Raji (cell line): ENCODE measurements around the gene AADACL2.

Source experiments
- POLR2A ChIP-seq: IDR thresholded peaks from 2 replicates; pipeline ENCODE4 v1.6.1; 2011; ENCODE audit warnings: low read depth, low read length, control low read depth; ENCODE audit not compliant: insufficient read depth

The AADACL2 gene, protein sequence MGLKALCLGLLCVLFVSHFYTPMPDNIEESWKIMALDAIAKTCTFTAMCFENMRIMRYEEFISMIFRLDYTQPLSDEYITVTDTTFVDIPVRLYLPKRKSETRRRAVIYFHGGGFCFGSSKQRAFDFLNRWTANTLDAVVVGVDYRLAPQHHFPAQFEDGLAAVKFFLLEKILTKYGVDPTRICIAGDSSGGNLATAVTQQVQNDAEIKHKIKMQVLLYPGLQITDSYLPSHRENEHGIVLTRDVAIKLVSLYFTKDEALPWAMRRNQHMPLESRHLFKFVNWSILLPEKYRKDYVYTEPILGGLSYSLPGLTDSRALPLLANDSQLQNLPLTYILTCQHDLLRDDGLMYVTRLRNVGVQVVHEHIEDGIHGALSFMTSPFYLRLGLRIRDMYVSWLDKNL

DNA sequence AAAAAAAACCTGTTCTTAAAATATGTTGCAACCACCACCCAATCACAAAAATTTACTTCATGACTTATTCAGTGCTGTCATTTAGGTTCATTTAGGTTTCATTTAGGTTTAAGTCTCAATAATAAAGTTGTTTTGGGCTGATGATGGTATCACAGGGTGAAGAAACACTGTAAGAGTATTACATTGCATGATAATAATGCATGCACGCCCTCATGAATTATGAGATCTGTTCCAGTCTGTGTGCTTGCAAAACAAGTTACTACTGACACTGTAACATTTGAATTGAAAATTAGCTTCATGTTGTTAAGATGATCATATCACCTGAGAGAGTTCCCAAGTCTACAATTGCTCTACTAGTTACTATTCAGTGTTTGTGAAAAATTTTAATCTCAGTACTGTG is at the start of gene AADACL2:
TSS of gene AADACL2 (plus strand) at position 315 of the 400 bp plus-strand sequence. CDS start 109 bp downstream, outside the sequence.
- TF ChIP-seq POLR2A, result no peak

DNA sequence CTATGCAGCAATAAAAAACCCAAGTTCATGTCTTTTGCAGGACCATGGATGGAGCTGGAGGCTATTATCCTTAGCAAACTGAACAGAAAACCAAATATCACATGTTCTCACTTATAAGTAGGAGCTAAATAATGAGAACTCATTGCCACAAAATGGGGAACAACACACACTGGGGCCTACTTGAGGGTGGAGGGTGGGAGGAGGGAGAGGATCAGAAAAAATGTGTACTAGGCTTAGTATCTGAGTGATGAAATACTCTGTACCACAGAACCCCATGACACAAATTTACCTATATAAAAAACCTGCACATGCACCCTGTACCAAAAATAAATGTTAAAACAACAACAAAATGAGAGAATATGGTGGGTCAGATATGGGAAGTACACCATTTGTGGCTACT is 49.6 kb upstream of the AADACL2 start:
- TF ChIP-seq POLR2A, result no peak

DNA sequence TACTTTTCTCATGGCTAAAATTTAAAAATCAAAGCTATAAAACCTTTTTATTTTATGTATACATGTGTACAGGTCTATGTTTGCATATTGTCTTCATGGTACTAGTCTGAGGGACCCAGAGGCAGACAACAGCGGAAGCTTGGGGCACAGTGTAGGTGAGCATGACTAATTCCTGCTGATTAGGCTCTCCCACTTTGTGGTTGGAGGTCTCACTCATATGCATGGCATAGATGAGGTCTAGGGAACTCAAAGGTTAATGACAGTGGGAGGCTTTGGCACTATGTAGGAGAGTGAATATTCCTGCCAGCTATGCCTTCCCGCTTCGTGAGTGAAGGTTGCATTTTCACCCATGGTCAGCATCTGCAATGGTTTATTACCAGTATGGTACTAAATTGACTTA is 47.5 kb upstream of the AADACL2 start:
- TF ChIP-seq POLR2A, result no peak

DNA sequence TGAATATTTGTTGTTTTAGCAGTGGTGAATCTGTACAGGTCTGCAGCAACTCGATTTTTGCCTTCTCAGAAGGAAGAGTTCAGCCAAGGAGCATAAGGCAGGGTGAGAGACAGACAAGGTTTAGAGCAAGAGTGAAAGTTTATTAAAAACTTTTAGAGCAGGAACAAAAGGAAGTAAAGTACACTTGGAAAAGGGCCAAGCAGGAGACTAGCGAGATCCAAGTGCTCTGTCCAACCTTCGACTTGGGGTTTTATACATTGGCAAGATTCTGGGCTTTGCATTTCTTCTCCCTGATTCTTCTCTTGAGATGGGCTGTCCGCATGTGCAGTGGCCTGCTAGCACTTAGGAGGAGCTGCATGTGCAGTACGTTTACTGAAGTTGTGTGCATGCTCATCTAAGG is 46.7 kb upstream of the AADACL2 start:
- no peak for TF ChIP-seq POLR2A

DNA sequence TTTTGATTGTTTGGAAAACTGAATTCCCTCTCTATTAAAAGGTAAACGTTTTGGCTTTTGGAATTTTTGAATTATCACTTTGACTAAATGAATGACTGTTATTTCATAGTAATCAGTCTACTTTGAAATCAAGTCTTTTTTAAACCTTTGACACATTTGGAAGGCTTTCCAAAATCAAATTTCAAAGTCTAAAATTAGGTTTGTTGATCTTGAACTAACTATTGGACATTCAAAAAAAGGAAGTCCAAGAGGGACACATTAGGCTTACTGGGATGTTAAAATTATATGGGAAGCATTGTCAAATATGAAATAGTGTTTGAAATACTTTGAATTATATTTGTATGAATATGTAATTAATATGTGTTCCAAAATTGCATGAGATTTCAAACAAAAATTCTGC is 45.2 kb upstream of the AADACL2 start:
- TF ChIP-seq POLR2A, result no peak

DNA sequence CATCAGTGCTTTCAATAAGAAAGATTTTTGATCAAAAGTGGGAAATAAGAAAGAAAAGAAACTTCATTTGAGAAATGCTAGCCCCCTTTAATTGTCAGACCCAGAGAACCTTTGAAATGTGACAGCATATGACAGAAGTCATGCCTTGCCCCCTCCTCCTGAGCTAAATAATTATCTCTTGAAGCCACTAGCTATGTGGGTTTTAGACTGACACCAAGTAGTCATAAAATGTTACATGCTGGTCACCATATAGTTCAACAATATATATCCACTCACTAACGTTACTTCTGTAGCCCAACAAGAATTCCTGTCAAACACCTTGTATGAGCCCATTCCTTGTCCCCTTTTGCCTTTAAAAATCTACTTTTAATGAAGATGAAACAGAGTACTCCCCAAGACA is 43.1 kb upstream of the AADACL2 start:
- TF ChIP-seq POLR2A, result no peak

DNA sequence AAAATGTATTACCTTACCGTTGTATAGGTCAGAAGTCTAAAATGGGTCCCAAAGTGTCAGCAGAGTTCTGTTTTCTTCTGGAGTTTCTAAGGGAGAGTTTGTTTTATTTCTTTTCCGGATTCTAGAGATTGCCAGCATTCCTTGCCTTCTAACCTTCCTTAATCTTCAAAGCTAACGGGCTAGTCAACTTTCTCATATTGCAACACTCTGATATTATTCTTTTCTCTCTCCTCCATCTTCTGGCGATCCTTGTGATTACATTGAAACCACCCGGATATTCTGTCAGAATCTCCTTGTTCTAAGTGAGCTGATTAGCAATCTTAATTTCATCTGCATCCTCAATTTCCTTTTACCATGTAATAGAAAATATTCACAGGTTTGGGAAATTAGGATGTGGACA is 36.2 kb upstream of the AADACL2 start:
- no peak for TF ChIP-seq POLR2A

DNA sequence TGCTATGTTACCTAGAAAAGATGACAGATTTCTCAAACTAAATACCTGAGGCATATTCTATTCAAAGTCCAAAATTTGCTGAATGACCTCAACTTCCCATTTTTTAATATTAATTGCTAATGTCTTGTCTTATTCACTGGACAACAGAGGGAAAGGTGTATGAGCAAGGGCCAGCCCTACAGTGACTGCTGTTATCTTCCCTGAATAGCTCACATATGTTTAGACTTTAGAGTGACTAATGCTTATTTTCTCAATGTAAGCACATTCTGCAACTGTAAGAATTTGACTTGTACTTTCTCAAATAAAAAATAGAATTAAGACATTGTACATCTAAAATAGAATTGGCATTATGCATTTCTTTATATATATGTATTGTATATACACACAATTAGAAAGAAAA is 26.5 kb upstream of the AADACL2 start:
- TF ChIP-seq POLR2A, result no peak

DNA sequence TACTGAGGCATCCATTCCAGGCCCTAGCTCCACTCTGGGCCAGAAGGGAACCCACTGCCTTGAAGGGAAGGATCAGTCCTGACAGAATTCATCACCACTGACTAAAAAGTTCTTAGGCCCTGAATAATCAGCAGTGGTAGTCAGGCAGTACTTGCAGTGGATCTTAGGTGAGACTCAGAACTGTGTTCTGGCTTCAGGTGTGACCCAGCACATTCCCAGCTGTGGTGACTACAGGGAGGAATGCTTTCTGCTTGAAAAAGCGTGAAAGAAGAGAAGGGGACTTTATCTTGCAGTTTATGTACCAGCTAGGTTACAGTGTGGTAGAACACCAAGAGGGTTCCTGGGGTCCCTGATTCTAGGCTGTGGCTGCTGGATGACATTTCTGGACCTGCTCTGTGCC is 24.9 kb upstream of the AADACL2 start:
- no peak for TF ChIP-seq POLR2A

DNA sequence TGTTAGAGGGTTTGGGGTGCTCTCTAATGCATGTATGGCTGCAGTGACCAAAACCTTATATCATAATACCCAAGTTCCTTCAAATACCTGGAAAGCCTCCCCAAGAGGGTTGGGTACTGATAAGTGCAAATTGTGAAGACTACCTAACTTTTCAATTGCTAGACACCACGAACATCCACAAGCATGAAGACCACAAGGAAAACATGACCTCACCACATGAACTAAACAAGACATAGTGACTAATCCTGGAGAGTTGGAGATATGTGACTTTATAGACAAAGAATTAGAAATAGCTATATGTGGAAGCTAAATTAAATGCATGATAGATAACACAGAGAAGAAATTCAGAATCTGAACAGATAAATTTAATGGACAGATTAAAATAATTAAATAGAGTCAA is 23.9 kb upstream of the AADACL2 start:
- TF ChIP-seq POLR2A, result no peak

DNA sequence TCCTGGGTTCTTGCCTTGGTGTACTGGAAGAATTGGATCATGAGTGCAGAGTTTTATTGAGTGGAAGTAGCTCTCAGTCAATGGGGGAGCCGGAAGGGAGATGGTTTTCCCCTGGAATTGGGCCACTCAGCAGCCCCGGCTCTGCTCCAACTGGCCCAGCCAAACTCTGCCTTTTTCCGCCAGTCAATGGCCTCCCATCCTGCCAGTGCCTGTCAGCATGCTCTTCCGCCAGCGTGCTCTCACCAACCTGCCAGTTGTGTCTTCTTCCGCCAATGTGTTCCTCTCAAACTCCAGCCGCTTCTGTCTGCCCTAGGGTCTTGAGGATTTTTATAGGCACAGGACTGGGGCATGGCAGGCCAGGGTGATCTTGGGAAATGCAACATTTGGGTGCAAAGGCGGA is 12.4 kb upstream of the AADACL2 start:
- TF ChIP-seq POLR2A, result no peak

DNA sequence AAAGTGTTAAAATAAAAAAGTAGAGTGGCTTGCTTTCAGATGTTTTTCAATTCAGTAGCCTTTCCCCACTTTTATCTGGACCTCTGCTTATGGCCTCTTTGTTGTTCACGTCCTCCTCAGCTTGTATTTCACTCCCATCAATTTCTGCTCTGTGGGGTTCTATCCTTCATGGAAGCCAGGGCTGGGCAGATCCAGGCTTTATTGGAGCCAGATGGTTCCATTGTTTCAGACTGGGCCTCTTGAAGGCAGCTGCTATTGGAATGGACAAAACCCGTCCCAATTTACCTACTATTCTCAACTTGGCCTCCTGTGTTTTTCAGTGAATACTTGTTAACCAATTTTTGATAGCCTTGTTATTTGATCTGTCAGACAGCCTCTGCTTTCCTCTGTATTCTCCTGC is 10.9 kb upstream of the AADACL2 start:
- no peak for TF ChIP-seq POLR2A

DNA sequence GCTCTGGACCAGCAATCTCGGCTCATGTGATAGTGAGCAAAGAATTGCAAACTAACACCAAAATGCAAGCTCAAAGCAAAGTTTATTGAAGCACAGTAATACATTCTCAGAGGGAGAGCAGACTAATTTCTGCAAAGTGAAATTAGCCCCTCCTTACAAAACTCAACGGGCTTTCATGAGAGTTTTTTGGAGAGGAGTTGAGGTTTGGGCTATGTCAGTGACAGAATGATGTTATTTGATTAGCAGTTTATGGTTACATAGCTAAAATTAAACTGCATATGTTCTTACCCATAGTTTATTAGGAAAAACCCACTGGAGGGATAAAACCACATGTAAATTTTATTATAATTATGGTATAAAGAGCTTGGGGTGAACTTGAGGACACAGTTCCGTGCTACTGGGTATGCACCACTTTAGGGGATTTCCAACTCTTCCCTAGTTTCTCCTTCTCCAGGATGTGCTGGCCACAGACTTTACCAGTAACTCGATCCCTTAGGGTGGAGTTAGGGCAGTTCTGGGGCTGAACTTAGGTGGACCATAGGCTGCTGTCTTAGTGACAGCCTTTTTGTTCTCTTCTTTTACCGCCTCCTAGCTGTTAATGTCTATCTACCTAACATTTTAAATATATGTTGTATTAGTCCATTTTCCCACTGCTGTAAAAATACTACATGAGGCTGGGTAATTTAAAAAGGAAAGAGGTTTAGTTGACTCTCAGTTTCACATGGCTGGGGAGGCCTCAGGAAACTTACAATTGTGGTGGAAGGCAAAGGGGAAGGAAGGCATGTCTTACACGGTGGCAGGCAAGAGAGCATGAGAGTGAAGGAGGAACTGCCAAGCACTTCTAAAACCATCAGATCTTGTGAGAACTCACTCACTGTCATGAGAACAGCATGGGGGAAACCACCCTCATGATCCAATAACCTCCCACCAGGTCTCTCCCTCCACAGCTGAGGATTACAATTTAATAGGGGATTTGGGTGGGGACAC is 8.9 kb upstream of the AADACL2 start:
- no peak for TF ChIP-seq POLR2A

DNA sequence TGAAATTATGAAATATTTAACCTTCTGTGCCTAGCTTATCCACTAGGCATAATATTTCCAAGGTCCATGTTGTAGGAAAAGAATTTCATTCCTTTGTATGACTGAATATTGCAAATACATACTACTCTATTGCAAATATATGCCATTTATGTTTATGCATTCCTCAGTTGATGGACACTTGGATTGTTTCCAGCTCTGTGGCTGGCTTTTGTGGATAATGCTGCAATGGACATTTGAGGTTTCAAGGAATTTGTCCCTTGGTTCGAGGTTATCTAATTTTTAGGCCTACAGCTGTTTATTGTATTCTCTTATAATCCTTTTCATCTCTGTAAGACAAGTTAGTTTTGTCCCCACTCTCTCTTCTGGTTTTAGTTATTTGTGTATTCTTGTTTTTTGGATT is 7.7 kb upstream of the AADACL2 start:
- TF ChIP-seq POLR2A, result no peak

DNA sequence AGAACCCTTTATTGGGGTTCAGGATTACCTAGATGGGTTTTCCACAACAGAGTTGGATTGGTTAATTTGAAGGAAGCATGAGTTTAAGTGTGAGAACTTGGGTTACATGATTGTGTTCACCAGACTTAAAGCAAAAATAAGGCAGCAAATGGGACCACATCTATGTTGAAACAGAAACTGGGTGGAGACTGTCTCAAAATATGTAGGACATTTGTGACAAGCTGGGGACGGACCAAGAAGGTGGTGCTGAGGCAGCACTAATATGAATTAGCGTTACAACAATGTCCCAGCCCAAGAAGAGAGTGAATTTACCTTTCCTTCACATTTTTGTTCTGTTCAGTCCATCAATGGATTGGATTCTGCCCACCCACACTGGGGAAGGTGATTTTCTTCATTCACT is 866 bp upstream of the AADACL2 start:
- TF ChIP-seq POLR2A, result no peak

DNA sequence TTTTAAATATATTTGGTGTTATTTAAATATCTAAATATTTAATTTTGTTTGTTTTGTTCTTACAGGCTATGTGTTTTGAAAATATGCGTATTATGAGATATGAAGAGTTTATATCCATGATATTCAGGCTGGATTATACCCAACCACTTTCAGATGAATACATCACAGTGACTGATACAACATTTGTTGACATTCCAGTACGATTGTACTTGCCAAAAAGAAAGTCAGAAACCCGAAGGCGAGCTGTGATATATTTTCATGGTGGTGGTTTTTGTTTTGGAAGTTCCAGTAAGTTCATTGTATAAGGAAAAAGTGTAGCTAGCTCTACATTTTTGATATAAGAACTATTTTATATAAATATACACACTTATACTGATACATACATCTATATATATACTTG is 6.9 kb downstream of the AADACL2 start:
- no peak for TF ChIP-seq POLR2A
